Neural progenitor cell (in vitro differentiated cells): Measurements from ENCODE around the gene NCKAP5. TPM values are rescaled to one million over a fixed set of nuclear protein-coding genes. Genes with fewer than 3 reads are reported as not detected.

Experiments
- DNase-seq: peaks from one replicate; pipeline ENCODE4 v3.0.0-alpha.2; 2016; ENCODE audit warnings: low spot score
- H2AFZ ChIP-seq: fragments of 200-600 bp; sonication (generic); replicated peaks from 2 replicates; pipeline ENCODE4 v1.6.1; 2016; ENCODE audit warnings: antibody characterized with exemption
- H3F3A ChIP-seq: fragments of 200-600 bp; sonication (generic); 2 replicates; pipeline ENCODE4 v1.6.1; 2016; ENCODE audit warnings: antibody characterized with exemption, low read depth
- H3K27ac ChIP-seq: fragments of 200-600 bp; sonication (generic); 2 replicates; pipeline ENCODE4 v1.5.1; 2016; ENCODE audit warnings: mild to moderate bottlenecking
- H3K27me3 ChIP-seq: fragments of 200-600 bp; sonication (generic); 2 replicates; pipeline ENCODE4 v1.6.1; 2016; ENCODE audit warnings: mild to moderate bottlenecking, moderate library complexity
- H3K36me3 ChIP-seq: fragments of 200-600 bp; sonication (generic); 2 replicates; pipeline ENCODE4 v1.5.1; 2016
- H3K4me1 ChIP-seq: fragments of 200-600 bp; sonication (generic); 2 replicates; pipeline ENCODE4 v1.6.1; 2016; ENCODE audit warnings: mixed run types
- H3K4me2 ChIP-seq: fragments of 200-600 bp; sonication (generic); 2 replicates; pipeline ENCODE4 v1.6.1; 2016
- H3K4me3 ChIP-seq: fragments of 200-600 bp; sonication (generic); 2 replicates; pipeline ENCODE4 v1.5.1; 2016
- H3K79me2 ChIP-seq: fragments of 200-600 bp; sonication (generic); 2 replicates; pipeline ENCODE4 v1.6.1; 2016; ENCODE audit warnings: low read depth
- H3K9ac ChIP-seq: fragments of 200-600 bp; sonication (generic); 2 replicates; pipeline ENCODE4 v1.6.1; 2016
- H3K9me3 ChIP-seq: fragments of 200-600 bp; sonication (generic); 2 replicates; pipeline ENCODE4 v1.5.1; 2016; ENCODE audit warnings: low read depth
- H4K20me1 ChIP-seq: fragments of 200-600 bp; sonication (generic); 2 replicates; pipeline ENCODE4 v1.6.1; 2016; ENCODE audit warnings: low read depth
- H3K27ac Mint-ChIP-seq: 3 replicates; pipeline ENCODE4 v1.8.0; 2021; ENCODE audit warnings: mixed read lengths
- H3K27me3 Mint-ChIP-seq: 2 replicates; pipeline ENCODE4 v1.8.0; 2022; ENCODE audit warnings: low read depth, mild to moderate bottlenecking, inconsistent platforms, moderate library complexity, mixed read lengths; ENCODE audit not compliant: insufficient read depth
- H3K36me3 Mint-ChIP-seq: 3 replicates; pipeline ENCODE4 v1.8.0; 2021; ENCODE audit warnings: mixed read lengths
- H3K4me1 Mint-ChIP-seq: 3 replicates; pipeline ENCODE4 v1.8.0; 2021; ENCODE audit warnings: mixed read lengths
- H3K4me3 Mint-ChIP-seq: 3 replicates; pipeline ENCODE4 v1.8.0; 2021; ENCODE audit warnings: mild to moderate bottlenecking, moderate library complexity, mixed read lengths
- H3K9me3 Mint-ChIP-seq: 3 replicates; pipeline ENCODE4 v1.8.0; 2020; ENCODE audit warnings: mixed read lengths
- EZH2 ChIP-seq: fragments of 200-600 bp; sonication (generic); IDR thresholded peaks from 2 replicates; pipeline ENCODE4 v1.6.1; 2017; ENCODE audit warnings: antibody characterized with exemption, mild to moderate bottlenecking, moderate library complexity
- EZH2phosphoT487 ChIP-seq: fragments of 200-600 bp; sonication (generic); IDR thresholded peaks from 2 replicates; pipeline ENCODE4 v1.6.1; 2017; ENCODE audit warnings: antibody characterized with exemption
- total RNA-seq: library from RNA; depleted of rRNA; stranded (reverse); fragments of >200 nt; gene quantifications from 2 replicates; pipeline ENCODE4 v1.2.3, GENCODE V29; 2015; ENCODE audit warnings: low replicate concordance
- TF ChIP-seq, protein P1 (sequence below): fragments of 200-600 bp; sonication (generic); IDR thresholded peaks from 2 replicates; pipeline ENCODE4 v1.5.1; 2017; ENCODE audit warnings: antibody characterized with exemption, mild to moderate bottlenecking

NCKAP5 gene
- total RNA-seq, 1 donor from 2014 or later: 0.47 TPM

GRCh38 chr2:132788310-132788838 is 779.9 kb downstream of the NCKAP5 start:
- H3K27ac Mint-ChIP-seq: no peak overlapping the region
- H3K9me3 Mint-ChIP-seq: no peaks in the 10 kb centered on the region
- Histone ChIP-seq H3K9me3 (no peaks in the 10 kb centered on the region), H4K20me1 (no peaks in the 10 kb centered on the region), H3K36me3 (no peaks in the 10 kb centered on the region), H3K4me3 (no peak overlapping the region), H3K79me2 (no peaks in the 10 kb centered on the region), H3K27me3 (no peaks in the 10 kb centered on the region), H3K4me1 (no peaks in the 10 kb centered on the region), H3K4me2 (no peak overlapping the region), H3K27ac (no peak overlapping the region), H2AFZ (no peak overlapping the region), H3K9ac (no peak overlapping the region), H3F3A (no peaks in the 10 kb centered on the region)
- peaks cover 17% of the 10 kb centered on the region for H3K36me3 Mint-ChIP-seq
- H3K4me3 Mint-ChIP-seq: no peak overlapping the region
- DNase-seq: no peak
- no peaks in the 10 kb centered on the region for H3K27me3 Mint-ChIP-seq
- H3K4me1 Mint-ChIP-seq: no peaks in the 10 kb centered on the region
- TF ChIP-seq, protein P1, sequence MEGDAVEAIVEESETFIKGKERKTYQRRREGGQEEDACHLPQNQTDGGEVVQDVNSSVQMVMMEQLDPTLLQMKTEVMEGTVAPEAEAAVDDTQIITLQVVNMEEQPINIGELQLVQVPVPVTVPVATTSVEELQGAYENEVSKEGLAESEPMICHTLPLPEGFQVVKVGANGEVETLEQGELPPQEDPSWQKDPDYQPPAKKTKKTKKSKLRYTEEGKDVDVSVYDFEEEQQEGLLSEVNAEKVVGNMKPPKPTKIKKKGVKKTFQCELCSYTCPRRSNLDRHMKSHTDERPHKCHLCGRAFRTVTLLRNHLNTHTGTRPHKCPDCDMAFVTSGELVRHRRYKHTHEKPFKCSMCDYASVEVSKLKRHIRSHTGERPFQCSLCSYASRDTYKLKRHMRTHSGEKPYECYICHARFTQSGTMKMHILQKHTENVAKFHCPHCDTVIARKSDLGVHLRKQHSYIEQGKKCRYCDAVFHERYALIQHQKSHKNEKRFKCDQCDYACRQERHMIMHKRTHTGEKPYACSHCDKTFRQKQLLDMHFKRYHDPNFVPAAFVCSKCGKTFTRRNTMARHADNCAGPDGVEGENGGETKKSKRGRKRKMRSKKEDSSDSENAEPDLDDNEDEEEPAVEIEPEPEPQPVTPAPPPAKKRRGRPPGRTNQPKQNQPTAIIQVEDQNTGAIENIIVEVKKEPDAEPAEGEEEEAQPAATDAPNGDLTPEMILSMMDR: no peak
- TF ChIP-seq EZH2phosphoT487 (no peak), EZH2 (no peak)

GRCh38 chr2:132783883-132784282 is 784.4 kb downstream of the NCKAP5 start:
- Mint-ChIP-seq H3K9me3 (peaks cover 2% of the 10 kb centered on the region), H3K27me3 (no peaks in the 10 kb centered on the region), H3K4me1 (peaks cover 3% of the 10 kb centered on the region), H3K36me3 (peaks cover 22% of the 10 kb centered on the region), H3K27ac (no peak overlapping the region), H3K4me3 (no peak overlapping the region)
- Histone ChIP-seq H2AFZ (no peak overlapping the region), H3K79me2 (no peaks in the 10 kb centered on the region), H3K27ac (no peak overlapping the region), H3K4me2 (no peak overlapping the region), H4K20me1 (no peaks in the 10 kb centered on the region), H3F3A (no peaks in the 10 kb centered on the region), H3K4me1 (no peaks in the 10 kb centered on the region), H3K4me3 (no peak overlapping the region), H3K9me3 (no peaks in the 10 kb centered on the region), H3K27me3 (no peaks in the 10 kb centered on the region), H3K9ac (no peak overlapping the region), H3K36me3 (no peaks in the 10 kb centered on the region)
- no peak for TF ChIP-seq EZH2
- TF ChIP-seq, protein P1: no peak
- no peak for TF ChIP-seq EZH2phosphoT487
- no peak for DNase-seq

GRCh38 chr2:132782176-132782783 is 786.0 kb downstream of the NCKAP5 start:
- H3K4me3 Mint-ChIP-seq: no peak overlapping the region
- Histone ChIP-seq H3K27me3 (no peaks in the 10 kb centered on the region), H3K9me3 (no peaks in the 10 kb centered on the region), H3K27ac (no peak overlapping the region), H4K20me1 (no peaks in the 10 kb centered on the region), H3K36me3 (no peaks in the 10 kb centered on the region), H3K4me2 (no peak overlapping the region), H3K4me1 (no peaks in the 10 kb centered on the region), H2AFZ (no peak overlapping the region), H3F3A (no peaks in the 10 kb centered on the region), H3K9ac (no peak overlapping the region), H3K79me2 (no peaks in the 10 kb centered on the region), H3K4me3 (no peak overlapping the region)
- peaks cover 3% of the 10 kb centered on the region for H3K4me1 Mint-ChIP-seq
- no peak for DNase-seq
- H3K27ac Mint-ChIP-seq: no peak overlapping the region
- no peaks in the 10 kb centered on the region for H3K27me3 Mint-ChIP-seq
- H3K36me3 Mint-ChIP-seq: peaks cover 22% of the 10 kb centered on the region
- no peak for TF ChIP-seq EZH2phosphoT487
- TF ChIP-seq, protein P1: no peak
- no peak for TF ChIP-seq EZH2
- peaks cover 2% of the 10 kb centered on the region for H3K9me3 Mint-ChIP-seq
